Measurements from ENCODE around the gene LTBP3.

Gene LTBP3

DNA sequence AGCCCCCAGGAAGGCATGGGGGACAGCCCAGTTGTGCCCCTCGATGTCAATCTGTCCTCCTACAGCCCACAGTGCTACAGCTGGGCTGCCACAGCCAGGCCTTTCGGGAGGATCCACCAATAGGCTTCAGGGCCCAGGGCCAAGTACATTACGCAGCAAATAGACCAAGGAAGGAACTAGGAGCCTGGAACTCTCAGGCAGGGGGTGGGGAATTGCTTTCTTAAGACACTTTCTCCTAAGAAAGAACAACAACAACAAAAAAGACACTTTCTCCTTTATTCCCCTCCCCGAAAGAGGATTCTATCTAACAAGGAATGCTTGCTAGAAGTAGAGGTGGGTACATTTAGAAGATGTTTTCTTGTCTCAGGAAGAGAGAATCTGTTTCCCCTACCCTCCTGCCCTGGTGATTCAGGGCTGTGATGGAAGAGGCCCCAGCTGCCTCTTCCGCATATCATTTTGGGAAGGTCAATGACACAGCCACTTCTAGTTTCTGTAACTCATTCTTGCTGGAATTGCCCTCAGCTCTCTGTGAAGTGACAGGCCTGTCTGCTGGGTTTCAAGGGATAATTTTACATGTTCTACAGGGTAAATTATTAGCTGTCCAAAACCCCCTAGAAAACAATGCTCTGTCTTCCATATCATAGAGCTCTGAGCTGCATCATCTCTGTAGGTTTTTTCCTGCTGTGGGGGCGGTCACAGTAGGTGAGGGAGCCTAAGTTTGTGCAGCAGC lies 65.4 kb downstream of the LTBP3 start:
- DNase-seq: peak; percentile 65

DNA sequence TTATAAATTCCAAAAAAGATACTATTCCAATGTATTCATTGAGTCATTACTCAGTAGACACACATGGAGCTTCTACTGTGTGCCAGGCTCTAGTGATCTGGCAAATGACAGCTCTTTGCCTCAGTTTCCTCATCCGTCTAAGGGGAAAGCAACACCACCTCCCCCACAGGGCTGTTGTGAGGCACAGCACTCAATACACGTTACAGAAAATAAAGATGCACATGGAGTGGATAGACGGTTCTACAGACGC lies 65.8 kb downstream of the LTBP3 start:
- DNase-seq: no peak

DNA sequence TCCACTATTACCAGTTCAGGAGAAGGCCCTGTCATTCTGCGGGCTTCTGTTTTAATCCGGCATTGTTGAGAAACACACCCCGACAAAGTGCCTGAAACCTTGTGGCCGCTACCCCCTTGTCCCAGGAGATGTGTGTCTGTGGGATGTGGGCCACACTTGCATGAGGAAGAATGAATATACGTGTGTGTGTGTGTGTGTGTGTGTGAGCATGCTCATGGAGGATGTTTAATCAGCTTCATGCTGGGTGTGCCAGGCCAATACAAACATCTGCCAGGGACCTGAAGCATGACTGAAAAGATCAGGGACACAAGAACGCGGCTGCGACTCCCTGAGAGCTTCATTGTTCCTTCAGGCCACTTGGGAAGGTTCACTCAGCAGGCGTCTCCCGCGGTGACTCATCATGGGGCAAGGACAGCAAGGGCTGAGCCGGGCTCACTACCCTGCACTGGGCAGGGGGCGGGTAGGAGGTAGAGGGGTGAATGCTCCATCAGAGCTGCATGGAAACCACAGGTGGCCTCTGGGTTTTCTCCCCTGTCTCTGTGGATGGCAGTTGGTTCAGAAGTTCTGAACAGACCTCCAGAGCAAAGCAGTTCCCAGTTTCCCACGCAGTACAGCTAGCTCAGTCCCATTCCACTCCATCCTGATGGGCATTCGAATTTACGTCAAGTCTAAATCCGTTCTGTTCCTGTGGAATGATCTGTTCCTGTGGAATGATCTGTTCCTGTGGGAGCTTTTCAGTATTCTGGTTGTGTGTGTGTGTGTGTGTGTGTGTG lies 66.4 kb downstream of the LTBP3 start:
- peak; percentile 74 for DNase-seq

DNA sequence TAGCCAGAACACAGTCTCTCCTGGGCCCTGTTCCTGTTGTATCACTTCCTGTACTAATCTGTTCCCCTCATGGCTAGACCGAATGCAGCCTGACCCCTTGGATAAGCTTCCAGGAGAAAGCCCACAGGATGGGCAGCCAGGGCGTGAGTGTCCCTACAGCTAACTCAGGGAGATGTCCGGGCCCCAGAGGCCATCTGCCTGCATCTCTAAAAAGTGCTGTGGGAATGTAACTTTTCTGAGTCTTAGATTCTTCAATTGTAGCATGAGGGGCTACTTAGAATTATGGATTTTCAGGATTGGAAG lies 67.0 kb downstream of the LTBP3 start:
- no peak for DNase-seq

DNA sequence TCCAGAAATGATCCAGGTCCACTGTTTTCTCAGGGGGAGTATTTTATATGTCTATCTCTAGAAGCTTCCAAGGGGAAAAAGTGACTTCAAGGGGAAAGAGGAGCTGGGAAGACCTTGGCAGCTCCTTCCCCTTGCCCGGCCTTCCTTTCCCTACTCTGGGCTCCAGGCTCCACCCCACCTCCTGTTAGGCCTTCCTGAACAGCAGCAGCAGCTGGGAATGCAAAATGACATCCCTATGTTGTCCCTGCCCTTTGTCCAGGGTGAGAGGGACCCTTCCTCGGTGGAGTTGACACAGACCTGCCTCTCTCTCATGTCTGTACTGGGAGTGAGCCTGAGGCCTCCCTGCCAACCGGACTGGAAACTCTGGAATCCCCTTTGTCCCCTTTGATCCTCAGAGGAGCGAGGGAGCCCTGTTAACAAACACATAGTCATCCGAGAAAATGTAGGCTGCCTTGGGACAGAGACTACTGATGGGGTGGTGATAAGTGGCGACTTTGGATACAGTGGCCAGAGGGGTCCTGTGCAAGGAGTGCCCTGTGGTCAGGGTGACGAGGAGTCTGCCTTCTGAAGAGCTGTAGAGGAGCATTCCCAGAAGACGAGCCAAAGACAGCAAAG lies 68.3 kb downstream of the LTBP3 start:
- DNase-seq: peak; percentile 11

DNA sequence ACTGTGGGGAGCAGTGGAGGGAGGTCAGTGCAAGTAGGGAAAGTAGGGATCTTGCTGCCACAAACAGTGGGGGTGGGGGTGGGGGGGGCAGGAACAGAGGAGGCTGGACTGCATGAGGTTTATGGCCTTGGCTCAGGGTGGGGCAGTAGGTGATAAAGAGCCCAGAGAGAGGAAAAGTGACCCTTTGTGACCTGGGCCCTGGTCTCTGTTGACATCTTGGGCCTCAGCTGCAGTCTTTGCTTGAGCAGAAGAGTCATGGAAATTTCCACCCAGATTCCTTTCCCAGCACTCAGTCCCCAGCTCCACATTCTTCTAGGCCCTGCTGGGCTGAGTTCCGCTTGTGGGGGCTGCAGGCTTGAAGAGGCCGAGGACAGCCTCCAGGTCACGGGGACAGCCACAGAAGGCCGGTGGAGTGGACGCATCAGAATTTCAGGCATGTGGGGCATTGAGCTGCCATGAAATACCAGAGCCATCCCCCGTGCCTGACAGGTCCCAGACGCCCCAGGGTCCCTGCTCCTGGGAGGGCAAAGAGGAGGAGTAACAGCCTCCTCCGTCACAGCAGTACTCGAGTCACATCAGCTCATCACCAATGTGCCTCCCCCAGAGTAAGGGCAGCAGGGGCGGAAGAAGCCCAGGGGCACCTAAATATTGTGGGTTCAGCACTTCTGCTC lies 69.0 kb downstream of the LTBP3 start:
- no peak for DNase-seq

Data from NCI-H446 treated with DMSO at 0.1 percent for 48 hours (cell line).